Muscle layer of colon (tissue), 2 donors: ENCODE data around the gene PSMD11.

ENCODE experiments used
- H3K27ac ChIP-seq: one replicate; pipeline ENCODE4 v1.7.0; 2013; ENCODE audit warnings: low read depth, mild to moderate bottlenecking, low read length, moderate library complexity
- H3K27me3 ChIP-seq, 2 donors: one replicate each; pipeline ENCODE4 v1.7.0; 2013; ENCODE audit warnings: low read length in 2 of 2, mild to moderate bottlenecking in 2 of 2; ENCODE audit not compliant: insufficient read depth in 2 of 2, control insufficient read depth in 1 of 2
- H3K36me3 ChIP-seq: one replicate; pipeline ENCODE4 v1.7.0; 2013; ENCODE audit warnings: mild to moderate bottlenecking, low read length; ENCODE audit not compliant: insufficient read depth
- H3K4me1 ChIP-seq: one replicate; pipeline ENCODE4 v1.7.0; 2013; ENCODE audit warnings: mild to moderate bottlenecking, low read length; ENCODE audit not compliant: insufficient read depth
- H3K4me3 ChIP-seq, 2 donors: one replicate each; pipeline ENCODE4 v1.7.0; 2013; ENCODE audit warnings: low read length in 2 of 2, low read depth in 1 of 2, mild to moderate bottlenecking in 1 of 2, moderate library complexity in 1 of 2
- H3K9ac ChIP-seq: one replicate; pipeline ENCODE4 v1.7.0; 2013; ENCODE audit warnings: low read length
- H3K9me3 ChIP-seq: one replicate; pipeline ENCODE4 v1.7.0; 2013; ENCODE audit warnings: mild to moderate bottlenecking, low read length
- donor health status: abdominal sarcoma.
- donor health status: Adenocarcinoma of cecum.

The PSMD11 gene

DNA sequence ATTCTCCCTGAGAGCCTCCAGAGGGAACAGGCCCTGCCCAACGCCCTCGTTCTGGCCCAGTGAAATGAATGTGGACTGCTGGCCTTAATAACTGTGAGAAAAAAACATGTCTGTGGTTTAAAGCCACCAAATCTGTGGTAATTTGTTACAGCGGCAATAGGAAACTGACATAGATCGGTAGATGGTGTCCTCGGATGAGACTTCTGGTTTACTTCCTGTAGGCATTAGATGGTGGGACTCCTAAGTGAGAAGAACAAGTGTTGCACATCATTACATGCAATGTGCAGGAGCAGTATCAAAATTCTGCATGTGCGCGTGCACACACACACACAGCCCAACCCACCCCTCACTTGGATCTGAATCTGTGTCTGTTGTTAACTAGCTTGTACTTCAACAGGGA is 84.5 kb downstream of the PSMD11 start:
- Histone ChIP-seq H3K4me1 (no peaks in the 10 kb centered on the region), H3K27me3 (no peaks in the 10 kb centered on the region), H3K4me3 (no peak overlapping the region), H3K36me3 (no peaks in the 10 kb centered on the region), H3K27ac (no peak overlapping the region), H3K9me3 (no peaks in the 10 kb centered on the region), H3K9ac (no peak overlapping the region)

DNA sequence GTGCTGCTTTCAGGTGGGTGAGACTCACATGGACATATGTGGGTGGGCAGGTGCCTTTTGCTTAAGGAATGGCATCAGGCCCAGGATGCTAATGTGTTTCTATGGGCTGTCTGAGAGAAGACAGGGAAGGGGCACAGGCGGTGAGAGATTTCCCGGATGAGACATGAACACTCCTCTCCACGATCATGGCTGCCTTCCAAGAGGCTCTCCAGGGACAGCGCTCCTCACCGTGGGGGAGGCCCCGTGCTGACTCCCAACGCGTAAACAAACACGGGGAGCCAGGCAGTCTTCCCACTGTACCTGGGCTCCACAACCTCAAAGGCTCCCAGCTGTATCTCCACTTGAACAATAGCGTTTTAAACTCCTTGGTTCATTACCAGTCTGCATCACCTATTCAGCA is 85.3 kb downstream of the PSMD11 start:
- H3K27ac ChIP-seq: no peak overlapping the region
- no peaks in the 10 kb centered on the region for H3K4me1 ChIP-seq
- H3K9me3 ChIP-seq: no peaks in the 10 kb centered on the region
- H3K27me3 ChIP-seq: no peaks in the 10 kb centered on the region
- H3K36me3 ChIP-seq: no peaks in the 10 kb centered on the region
- H3K9ac ChIP-seq: no peak overlapping the region
- no peak overlapping the region for H3K4me3 ChIP-seq
